HG03460 (cell line): Measurements from ENCODE around the gene PLXNA2.

Source experiments
- ATAC-seq: cut with Tn5 transposase; IDR thresholded peaks from one replicate; pipeline ENCODE4 v1.9.1; 2021; ENCODE audit not compliant: unreplicated experiment

PLXNA2 gene

DNA sequence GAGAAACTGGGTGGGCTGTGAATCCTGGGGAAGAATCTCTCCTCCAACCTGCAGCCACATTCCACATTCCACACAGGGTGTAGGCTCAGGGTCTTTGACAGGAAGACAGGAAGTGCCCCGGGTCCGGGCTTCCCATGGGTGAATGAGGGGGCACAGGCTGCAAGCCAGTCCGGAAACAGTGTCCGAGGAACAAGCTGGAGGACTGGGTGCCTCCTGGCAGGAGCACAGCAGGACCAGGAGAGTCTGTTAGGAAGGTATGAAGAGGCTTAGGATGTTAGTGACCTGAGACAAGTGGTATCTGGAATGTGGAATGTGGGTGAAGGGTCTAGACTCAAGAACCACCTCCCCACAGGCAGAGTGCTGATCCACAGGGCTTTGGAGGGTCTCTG lies 212.3 kb downstream of the PLXNA2 start:
- no peak for ATAC-seq

DNA sequence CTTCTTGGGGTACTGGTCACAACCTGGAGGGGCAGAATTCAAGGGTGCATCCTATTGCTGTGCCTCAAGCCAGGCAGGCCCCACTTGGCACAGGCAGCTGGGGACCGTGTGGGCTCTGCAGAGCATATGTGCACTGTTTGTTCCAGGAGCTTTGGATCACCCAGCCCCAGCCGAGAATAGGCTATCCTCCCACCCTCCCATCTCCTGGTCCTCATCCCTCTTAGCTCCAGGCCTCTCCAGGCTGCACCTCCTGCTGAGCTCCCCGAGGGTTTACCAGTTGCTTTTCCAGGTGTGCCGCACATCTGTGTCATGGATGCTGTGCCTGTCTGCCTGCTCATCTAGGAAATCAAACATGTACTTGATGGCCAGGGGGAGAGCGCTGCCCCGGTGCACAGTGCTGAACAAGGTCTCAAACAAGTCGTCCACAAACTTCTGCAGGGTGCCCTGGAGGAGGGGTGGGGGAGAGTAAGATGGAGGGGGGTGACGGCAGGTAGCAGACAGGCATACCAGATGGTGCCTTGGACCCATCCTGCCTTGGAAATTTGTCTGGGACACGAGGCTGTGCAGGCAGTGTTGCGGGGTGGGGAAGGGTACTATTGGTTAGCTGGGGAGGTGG lies 212.8 kb downstream of the PLXNA2 start:
- ATAC-seq, result no peak

DNA sequence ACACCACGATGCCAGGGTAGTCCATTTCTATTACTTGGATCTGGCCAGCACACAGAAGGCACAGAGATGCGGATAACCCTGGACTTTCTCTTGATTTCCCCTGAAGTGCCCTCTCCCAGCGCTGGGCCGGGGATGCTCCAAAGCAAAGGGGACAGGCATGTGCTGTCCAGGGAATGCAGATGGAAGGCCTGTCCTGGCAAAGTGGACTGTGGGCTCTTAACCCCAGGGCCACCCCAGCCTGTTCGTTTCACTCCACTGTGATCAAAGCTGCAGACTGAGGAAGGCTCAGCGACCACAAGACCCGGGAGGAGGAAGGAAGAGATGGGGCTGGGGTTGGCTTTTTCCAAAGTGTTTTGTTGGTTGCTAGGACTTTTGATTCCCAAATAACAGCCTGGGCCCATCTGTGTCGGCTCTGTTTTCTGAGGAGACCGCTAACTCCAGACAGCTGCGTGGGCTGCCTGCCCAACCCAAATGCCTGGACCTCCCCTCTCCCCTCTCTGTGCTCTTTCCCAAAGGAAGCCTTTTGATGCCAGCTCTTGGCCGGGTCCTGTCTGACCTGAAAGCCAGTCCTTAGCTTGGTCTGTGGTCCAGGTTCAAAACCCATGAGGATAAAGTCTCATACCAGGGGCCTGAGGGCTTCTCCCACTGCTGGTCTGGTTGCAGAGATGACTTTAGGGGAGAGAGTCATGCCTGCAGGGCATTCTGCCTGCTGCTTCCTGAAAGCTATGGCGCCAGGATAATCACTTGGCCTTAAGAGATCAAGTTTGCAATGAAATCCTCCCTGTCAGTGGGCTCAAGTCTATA lies 213.7 kb downstream of the PLXNA2 start:
- no peak for ATAC-seq

DNA sequence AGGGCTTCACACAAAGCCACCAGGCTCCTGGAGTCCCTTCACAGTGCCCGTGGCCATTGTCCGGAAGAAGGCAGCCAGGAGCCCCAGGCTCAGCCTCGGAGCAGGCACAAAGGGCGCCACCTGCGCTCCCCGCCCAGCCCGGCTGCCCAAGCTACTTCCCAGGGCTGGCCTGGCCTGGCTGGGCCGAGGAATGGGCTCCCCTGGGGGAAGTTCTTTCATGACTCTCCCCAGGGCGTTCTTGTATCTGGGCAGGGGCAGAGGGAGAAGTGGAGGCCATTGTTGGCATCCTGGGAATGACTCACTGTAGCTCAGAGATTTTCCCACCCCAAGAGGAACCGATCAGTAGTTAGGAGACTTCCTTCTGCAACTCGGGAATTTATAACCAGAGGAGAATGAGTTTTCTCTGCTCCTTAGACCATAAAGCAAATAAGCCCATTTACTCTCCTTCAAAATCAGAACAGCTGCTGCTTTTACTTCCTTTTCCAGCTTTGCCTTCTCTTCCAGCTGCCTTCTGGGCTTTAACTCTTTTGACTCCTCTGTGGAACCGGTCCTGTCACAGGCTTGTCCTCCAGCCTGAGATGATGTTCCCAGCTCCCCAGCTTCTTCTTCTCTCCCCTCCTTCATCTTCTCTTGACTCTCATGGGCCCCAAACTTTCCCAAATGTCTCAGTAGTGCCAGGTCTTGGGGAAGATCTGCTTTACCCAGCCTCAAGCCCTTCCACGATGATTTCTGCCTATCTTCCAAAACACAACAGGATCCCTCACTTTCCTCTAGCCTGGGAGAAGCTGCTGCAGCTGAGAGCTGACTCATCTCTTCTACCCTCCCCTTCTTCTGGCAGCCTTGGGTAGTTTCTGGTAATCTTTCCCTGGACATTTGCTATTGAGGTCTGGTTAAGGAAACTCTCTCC lies 214.6 kb downstream of the PLXNA2 start:
- ATAC-seq, result no peak

DNA sequence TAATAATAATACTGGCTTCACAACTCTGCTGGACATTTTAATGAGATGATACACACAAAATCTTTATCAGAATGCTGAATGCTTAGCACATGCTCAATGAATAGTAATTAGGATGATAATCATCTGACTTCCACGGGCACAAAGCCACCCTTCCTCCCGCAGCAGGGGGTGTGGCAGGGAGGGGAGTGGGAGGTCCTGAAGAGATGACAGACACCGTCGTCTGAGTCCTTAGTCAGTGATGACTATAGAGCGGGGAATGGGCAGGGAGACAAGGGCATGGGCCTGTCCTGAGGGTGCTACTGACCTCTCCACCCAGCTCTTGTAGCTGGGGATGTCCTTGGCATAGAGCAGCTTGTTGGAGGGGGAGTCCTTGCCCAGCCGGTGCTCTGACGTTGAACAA lies 215.7 kb downstream of the PLXNA2 start:
- no peak for ATAC-seq

DNA sequence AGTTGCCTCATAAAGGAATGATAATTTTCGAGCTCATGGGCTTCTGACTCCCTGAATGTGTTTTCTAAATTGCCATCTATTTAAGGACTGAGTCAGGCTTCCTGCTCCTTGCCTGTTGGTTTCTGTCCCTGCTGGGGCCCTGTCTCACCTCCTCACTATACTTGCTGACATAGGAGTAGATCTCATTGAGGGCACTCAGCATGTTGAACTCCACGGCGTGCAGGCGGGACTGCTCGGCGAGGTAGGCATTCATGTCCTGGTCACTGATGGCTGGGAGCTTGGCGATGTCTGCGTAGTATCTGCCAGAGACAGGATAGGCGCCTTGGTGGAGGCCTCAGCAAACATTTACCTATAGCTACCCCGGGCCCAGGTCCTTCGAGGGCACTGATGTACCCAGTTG lies 216.3 kb downstream of the PLXNA2 start:
- ATAC-seq, result no peak

DNA sequence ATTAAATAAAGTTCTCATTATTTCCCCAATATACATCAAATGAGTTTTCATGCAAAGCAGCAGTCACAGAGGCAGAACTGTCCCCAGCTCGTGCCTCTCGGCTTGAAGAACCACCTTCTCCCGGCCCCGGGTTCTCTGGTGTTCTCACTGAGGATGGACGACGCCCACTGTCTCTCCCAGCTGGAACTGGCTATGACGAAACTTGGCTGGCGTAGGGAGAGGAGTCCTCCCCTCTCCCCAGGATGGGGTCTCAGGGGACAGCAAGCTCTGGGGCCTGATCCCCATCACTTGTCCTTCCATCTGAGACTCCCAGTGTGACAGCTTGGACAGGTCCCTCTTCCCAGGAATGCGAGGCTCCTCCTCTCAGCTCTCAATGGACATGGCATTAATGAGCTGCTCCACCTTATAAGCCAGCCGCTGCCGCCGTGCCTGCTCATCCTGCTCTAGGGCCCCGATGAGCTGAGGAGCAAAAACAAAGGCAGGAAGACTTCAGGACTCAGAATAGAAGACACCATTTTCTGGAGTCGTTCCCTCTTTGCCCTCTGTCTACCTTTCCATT lies 217.2 kb downstream of the PLXNA2 start:
- no peak for ATAC-seq

DNA sequence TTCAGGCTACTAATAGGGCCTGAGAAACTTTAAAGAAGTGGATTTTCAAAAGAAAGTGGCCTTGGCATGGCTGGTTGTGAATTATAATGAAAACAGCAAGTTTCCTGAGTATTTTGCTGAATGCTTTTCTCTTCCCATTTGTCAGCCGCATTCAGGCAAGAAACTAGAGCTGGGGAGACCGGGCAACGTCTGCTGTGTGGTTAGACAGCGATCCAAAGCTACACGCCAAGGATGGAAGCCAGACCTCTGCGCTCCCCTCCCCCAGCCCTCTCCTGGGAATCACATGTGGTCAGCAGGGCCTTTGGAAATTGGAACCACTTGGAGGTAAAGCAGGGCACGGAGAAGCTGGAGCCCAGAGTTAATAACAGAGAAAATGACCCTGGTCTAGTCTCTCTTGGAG lies 219.2 kb downstream of the PLXNA2 start:
- ATAC-seq, result no peak

DNA sequence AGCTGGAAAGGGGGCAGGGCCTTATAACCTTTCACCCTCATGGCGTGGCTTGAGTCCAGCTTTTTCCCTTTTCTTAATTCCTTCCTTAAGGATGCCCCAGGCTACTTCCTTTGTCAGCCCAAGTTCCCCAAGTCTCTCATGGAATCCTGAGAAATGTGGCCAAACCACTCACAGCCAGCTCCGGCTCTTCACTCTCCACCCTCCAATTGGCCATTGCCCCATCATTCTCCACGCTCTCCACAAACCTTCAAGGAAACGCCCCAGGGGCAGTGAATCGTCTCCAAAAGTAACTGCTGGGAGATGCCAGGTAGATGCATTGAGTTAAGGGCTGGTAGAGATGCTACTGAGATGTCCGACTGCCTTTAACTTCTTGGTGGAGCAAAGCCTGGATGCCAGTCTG lies 219.8 kb downstream of the PLXNA2 start:
- ATAC-seq, result no peak

DNA sequence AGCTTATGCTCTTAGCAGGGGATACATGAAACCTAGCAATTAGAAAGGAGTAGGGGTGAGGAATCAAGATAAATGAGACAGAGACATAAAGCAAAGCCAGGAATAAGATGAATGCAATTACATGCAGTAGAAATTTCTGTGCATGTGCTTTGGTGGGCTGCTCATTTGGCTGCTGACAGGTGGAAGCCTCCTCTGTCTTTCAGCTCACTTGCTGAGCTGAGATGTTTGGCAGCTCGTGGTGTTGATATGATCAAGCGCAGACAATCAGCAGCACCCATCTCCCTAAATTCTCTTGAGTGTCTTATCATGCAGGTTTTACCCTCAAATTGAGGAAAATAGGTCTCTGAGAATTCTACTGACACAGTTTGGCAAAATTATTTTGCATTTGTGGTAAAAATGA lies 224.9 kb downstream of the PLXNA2 start:
- ATAC-seq, result no peak

DNA sequence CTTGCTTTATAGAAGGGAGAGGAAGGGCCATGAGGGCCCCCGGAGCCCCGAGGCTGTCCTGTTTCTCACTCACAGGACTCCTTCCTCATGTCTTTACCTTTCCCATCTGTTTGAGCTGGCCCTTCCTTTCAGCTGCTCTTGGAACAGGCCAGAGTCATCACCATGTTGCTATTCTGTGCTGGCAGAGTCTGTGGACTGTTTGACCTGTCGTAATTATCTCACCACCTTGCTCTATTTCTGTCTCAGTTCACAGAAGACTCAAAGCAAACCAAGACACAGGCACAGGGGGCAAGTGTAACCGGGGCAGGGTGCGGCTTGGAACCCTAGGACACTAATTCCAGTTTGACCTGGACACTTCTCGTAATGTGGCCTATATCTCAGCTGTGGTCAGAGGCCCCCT lies 228.9 kb downstream of the PLXNA2 start:
- no peak for ATAC-seq

DNA sequence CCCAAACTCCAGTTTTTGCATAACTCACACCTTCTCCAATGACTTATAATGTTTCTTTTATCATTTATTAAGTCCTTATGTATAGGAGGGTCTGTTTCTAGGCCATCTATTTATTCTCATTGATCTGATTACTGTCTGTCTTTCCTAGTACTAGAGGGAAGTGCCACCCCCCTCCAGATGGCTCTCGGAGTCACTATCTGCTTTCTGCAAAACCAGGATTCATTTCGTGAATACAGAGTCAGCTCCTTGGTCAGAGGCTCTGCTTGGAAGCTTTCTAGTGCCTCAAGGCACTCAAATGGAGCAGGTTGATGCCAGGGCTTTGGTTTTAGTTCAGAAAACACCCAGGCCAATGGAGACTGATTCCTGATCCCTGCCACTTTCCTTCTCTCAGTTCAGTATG lies 231.0 kb downstream of the PLXNA2 start:
- no peak for ATAC-seq

DNA sequence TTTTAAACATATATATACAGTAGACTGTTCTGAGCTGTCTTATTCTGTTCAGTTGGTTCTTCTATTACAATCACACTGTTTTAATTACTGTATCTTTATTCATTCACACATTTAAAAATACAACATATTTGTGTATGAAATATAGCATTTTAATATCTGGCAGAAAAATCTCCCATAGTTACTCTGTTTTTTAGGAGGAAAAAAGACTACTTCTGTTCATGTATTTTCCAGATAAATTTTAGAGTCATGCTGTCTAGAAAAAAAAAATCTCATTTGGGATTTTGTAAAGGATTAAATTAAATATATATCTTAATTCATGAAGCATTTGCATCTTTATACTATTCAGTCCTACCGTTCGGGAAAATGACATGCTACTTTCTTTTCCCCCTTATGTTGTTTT lies 231.5 kb downstream of the PLXNA2 start:
- ATAC-seq, result no peak

DNA sequence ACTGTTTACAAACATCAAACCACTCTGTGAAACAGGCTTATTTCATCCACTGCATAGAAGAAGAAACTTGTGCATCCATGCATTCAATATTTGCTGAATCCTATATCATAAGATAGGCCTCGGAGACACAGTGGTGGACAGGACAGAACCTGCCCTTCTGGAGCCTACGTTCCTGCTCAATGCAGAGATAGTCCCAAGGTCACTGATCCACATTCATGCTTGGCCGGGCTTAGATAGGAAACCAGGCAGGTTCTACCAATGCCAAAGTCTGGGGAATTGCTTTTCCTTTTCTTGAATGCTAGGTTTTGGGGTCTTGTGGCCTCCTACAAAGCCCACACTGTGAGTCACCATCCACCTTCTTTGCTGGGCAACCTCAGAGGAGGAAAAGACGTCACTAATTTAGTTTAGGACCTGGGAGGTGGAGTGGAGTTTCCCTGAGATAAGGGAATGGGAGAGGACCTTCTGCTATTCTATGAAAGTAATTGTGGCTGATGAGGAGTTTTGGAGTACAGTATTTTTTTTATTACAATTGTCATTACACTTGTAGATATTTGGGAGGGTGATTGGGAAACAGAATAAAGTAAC lies 233.6 kb downstream of the PLXNA2 start:
- no peak for ATAC-seq

DNA sequence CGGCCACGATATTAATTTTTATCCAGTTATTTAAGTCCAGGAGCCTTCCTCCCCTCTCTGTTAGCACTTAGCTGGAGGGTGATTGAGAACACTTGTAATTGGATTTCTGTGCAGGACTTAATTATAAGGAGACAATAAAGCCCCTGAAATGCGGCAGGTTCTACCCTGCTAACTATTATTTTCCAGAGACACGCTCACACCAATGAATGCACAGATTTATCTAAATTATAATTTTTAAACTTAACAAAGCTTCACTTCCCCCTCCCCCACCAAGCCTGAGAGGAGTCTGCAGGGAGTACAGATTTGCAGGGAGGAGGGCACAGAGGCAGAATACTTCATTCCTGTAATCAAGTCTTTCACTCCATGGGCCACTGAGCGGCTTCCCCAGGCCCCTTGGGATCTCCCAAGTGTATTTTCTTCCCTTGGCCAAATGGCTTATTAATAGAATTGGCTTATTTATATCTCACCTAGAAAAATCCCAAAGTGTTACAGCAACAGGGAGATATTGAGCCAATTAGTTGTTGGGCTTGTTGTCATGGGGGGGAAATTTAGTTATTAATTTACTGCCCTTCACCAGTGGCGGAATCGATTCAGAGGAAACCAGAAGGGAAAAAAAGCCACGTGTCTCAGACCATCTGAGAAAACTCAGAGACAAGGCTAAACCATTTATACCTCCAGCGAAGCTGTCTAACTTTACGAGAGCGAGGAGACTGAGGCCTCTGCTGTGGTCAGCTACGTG lies 234.3 kb downstream of the PLXNA2 start:
- no peak for ATAC-seq

DNA sequence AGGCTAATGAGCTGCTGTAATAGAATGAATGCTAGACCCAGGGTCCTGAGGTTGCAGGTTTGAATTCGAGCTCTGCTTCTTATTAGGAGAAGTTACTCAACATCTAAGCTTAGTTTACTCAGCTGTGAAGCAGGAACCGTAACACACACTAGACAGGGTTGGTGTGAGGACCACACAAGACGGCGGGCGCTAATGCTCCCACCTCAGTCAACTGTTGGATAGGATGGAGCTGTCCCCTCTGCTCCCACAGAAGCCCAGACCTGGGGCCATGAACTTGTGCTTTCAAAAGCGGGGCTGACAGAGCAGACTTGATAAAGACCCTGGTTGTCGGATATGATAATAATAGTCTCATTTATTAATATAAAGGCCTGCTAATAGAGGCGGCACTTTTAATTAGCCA lies 234.9 kb downstream of the PLXNA2 start:
- no peak for ATAC-seq

DNA sequence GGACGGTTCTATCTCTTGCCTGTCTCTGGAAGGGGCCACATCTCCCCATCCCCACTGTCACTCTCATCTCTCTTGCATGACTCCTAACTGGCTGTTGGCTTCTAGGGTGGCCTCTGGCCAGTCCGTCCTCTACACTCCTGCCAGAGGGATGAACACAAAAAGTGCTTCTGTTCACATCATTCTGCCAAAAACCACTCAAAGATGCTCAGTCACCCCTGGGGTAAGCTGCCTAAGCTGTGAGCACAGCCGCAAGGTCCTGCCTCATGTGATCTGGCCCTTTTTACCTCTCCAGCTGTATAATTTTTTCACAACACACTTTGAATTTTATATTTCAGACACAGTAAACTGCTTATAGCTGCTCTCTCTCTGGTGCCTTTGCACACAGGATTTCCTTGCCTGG lies 235.7 kb downstream of the PLXNA2 start:
- ATAC-seq, result no peak

DNA sequence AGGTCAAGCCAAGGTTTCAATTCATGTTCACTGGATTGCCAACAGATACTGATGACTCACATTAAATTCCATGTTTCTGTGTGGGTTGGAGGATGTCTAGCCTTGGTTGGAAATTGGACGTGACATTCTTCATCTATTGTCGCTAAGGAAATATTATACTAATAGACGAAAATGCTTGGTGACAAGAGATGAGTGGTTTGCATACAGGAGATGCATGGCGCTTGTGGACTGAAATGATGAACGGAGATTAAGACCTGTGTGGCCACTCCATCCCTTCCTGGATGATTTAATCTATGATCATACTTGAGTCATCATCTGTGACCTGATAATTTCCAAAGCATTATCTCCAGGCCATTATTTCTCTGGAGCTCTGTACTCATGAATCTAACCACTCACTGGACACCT lies 236.2 kb downstream of the PLXNA2 start:
- ATAC-seq, result no peak

DNA sequence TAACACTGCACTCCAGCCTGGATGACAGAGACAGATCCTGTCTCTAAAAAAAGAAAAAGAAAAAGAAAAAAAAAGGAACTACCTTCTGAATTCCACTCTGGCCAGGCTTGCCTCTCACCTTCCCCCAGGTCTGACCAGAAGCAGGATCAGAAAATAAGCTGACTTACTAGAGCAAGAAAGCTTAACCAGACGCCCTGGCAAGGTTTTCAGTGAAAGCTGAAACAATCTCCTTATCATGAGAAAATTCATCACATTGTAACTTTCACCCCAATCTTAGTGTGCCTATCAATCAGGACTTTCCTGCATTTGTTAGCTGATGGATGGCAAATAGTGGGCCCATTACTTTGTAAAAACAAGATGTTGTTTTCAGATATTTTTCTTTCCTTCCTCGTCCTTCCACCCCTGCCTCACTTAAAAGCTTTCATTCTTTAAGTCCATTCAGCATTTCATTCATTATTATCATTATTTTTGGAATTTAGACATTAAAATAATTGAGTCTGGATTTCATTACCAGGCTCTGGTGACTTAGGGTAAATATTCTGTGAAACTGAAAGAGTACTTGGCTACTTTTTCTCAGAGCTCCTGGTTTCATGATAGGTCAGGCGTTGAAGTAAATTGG lies 236.8 kb downstream of the PLXNA2 start:
- no peak for ATAC-seq
